Measurements from ENCODE around the gene WDR33.
A peak's percentile ranks its signal among the peaks of the same experiment; 100 is the strongest.

Gene WDR33

GRCh38 chr2:127733113-127733815 is 77.7 kb downstream of the WDR33 start:
- DNase-seq (no peak), ATAC-seq (no peak)
- H3K4me1 Mint-ChIP-seq: peaks cover 5% of the 10 kb centered on the region
- no peaks in the 10 kb centered on the region for H3K9me3 Mint-ChIP-seq
- peaks cover 14% of the 10 kb centered on the region for H3K36me3 Mint-ChIP-seq (ENCODE audit: low read depth)
- no peaks in the 10 kb centered on the region for H3K27me3 Mint-ChIP-seq
- H3K27ac Mint-ChIP-seq: no peak overlapping the region
- H3K4me3 Mint-ChIP-seq: no peak overlapping the region

GRCh38 chr2:127726158-127726880 is 84.7 kb downstream of the WDR33 start:
- no peaks in the 10 kb centered on the region for H3K27me3 Mint-ChIP-seq
- ATAC-seq: no peak
- no peak overlapping the region for H3K4me3 Mint-ChIP-seq
- H3K9me3 Mint-ChIP-seq: no peaks in the 10 kb centered on the region
- H3K27ac Mint-ChIP-seq: no peak overlapping the region
- H3K36me3 Mint-ChIP-seq (ENCODE audit: low read depth): peaks cover 31% of the 10 kb centered on the region
- H3K4me1 Mint-ChIP-seq: peaks cover 8% of the 10 kb centered on the region
- no peak for DNase-seq

GRCh38 chr2:127722807-127723206 is 88.2 kb downstream of the WDR33 start:
- Mint-ChIP-seq H3K4me3 (no peak overlapping the region), H3K36me3 (ENCODE audit: low read depth) (peaks cover 48% of the 10 kb centered on the region), H3K4me1 (peaks cover 8% of the 10 kb centered on the region), H3K27me3 (no peaks in the 10 kb centered on the region), H3K9me3 (no peaks in the 10 kb centered on the region), H3K27ac (no peak overlapping the region)
- ATAC-seq (no peak), DNase-seq (no peak)

- H3K4me3 Mint-ChIP-seq: no peak overlapping the region
- H3K4me1 Mint-ChIP-seq: peaks cover 8% of the 10 kb centered on the region
- no peak for DNase-seq
- H3K27ac Mint-ChIP-seq: peak overlapping the region; percentile 35
- no peaks in the 10 kb centered on the region for H3K9me3 Mint-ChIP-seq
- peak; percentile 42 for ATAC-seq
- no peaks in the 10 kb centered on the region for H3K27me3 Mint-ChIP-seq
- H3K36me3 Mint-ChIP-seq (ENCODE audit: low read depth): peaks cover 48% of the 10 kb centered on the region
These were observed 89.0 kb downstream of the WDR33 start for GRCh38 chr2:127721978-127722355.

GRCh38 chr2:127721311-127721977 is 89.5 kb downstream of the WDR33 start:
- Mint-ChIP-seq H3K27ac (peak overlapping the region; percentile 35), H3K4me3 (no peak overlapping the region), H3K27me3 (no peaks in the 10 kb centered on the region), H3K4me1 (peaks cover 8% of the 10 kb centered on the region), H3K9me3 (no peaks in the 10 kb centered on the region), H3K36me3 (ENCODE audit: low read depth) (peaks cover 52% of the 10 kb centered on the region)
- no peak for DNase-seq
- ATAC-seq: peak; percentile 71

GRCh38 chr2:127719301-127720218 is 91.4 kb downstream of the WDR33 start:
- ATAC-seq (no peak), DNase-seq (no peak)
- Mint-ChIP-seq H3K4me3 (no peak overlapping the region), H3K27ac (no peak overlapping the region), H3K36me3 (ENCODE audit: low read depth) (peaks cover 48% of the 10 kb centered on the region), H3K27me3 (no peaks in the 10 kb centered on the region), H3K9me3 (no peaks in the 10 kb centered on the region), H3K4me1 (peaks cover 8% of the 10 kb centered on the region)

- Mint-ChIP-seq H3K27ac (no peak overlapping the region), H3K9me3 (no peaks in the 10 kb centered on the region), H3K4me3 (no peak overlapping the region), H3K27me3 (no peaks in the 10 kb centered on the region), H3K36me3 (ENCODE audit: low read depth) (peaks cover 45% of the 10 kb centered on the region), H3K4me1 (peaks cover 8% of the 10 kb centered on the region)
- no peak for ATAC-seq
- no peak for DNase-seq
These were observed 92.7 kb downstream of the WDR33 start for GRCh38 chr2:127718271-127718670.

- ATAC-seq: no peak
- Mint-ChIP-seq H3K4me3 (no peak overlapping the region), H3K9me3 (no peaks in the 10 kb centered on the region), H3K27me3 (no peaks in the 10 kb centered on the region), H3K27ac (no peak overlapping the region), H3K4me1 (no peaks in the 10 kb centered on the region), H3K36me3 (ENCODE audit: low read depth) (peaks cover 29% of the 10 kb centered on the region)
- no peak for DNase-seq
These were observed 95.1 kb downstream of the WDR33 start for GRCh38 chr2:127715778-127716449.

- no peak for DNase-seq
- H3K36me3 Mint-ChIP-seq (ENCODE audit: low read depth): peaks cover 31% of the 10 kb centered on the region
- H3K4me1 Mint-ChIP-seq: no peaks in the 10 kb centered on the region
- no peak overlapping the region for H3K4me3 Mint-ChIP-seq
- no peaks in the 10 kb centered on the region for H3K9me3 Mint-ChIP-seq
- no peak overlapping the region for H3K27ac Mint-ChIP-seq
- H3K27me3 Mint-ChIP-seq: no peaks in the 10 kb centered on the region
- no peak for ATAC-seq
These were observed 97.4 kb downstream of the WDR33 start for GRCh38 chr2:127713562-127713961.

GRCh38 chr2:127712999-127713398 is 98.0 kb downstream of the WDR33 start:
- H3K9me3 Mint-ChIP-seq: no peaks in the 10 kb centered on the region
- no peak for ATAC-seq
- no peak for DNase-seq
- H3K4me3 Mint-ChIP-seq: no peak overlapping the region
- H3K36me3 Mint-ChIP-seq (ENCODE audit: low read depth): peaks cover 25% of the 10 kb centered on the region
- no peak overlapping the region for H3K27ac Mint-ChIP-seq
- no peaks in the 10 kb centered on the region for H3K27me3 Mint-ChIP-seq
- H3K4me1 Mint-ChIP-seq: no peaks in the 10 kb centered on the region

GRCh38 chr2:127709336-127709735 is 101.6 kb downstream of the WDR33 start:
- Mint-ChIP-seq H3K36me3 (ENCODE audit: low read depth) (peaks cover 37% of the 10 kb centered on the region), H3K4me1 (peaks cover 10% of the 10 kb centered on the region), H3K4me3 (no peak overlapping the region), H3K27ac (no peak overlapping the region), H3K27me3 (no peaks in the 10 kb centered on the region), H3K9me3 (no peaks in the 10 kb centered on the region)
- ATAC-seq (no peak), DNase-seq (no peak)

- peaks cover 21% of the 10 kb centered on the region for H3K4me1 Mint-ChIP-seq
- DNase-seq (no peak), ATAC-seq (peak; percentile 6)
- no peak overlapping the region for H3K27ac Mint-ChIP-seq
- peaks cover 47% of the 10 kb centered on the region for H3K36me3 Mint-ChIP-seq (ENCODE audit: low read depth)
- H3K4me3 Mint-ChIP-seq: no peak overlapping the region
- H3K27me3 Mint-ChIP-seq: no peaks in the 10 kb centered on the region
- H3K9me3 Mint-ChIP-seq: no peaks in the 10 kb centered on the region
These were observed 102.9 kb downstream of the WDR33 start for GRCh38 chr2:127707890-127708648.

- Mint-ChIP-seq H3K27ac (no peak overlapping the region), H3K4me1 (peaks cover 31% of the 10 kb centered on the region), H3K27me3 (no peaks in the 10 kb centered on the region), H3K4me3 (no peak overlapping the region), H3K9me3 (no peaks in the 10 kb centered on the region), H3K36me3 (ENCODE audit: low read depth) (peaks cover 57% of the 10 kb centered on the region)
- DNase-seq (no peak), ATAC-seq (no peak)
These were observed 104.6 kb downstream of the WDR33 start for GRCh38 chr2:127706215-127706990.
